H1 (cell line): ENCODE data around the gene COL25A1. TPM values are rescaled to one million over a fixed set of nuclear protein-coding genes. Genes with fewer than 3 reads are reported as not detected.

Experiments
- ATF3 ChIP-seq: IDR thresholded peaks from 2 replicates; pipeline ENCODE4 v1.6.1; 2011; ENCODE audit warnings: low read depth, mild to moderate bottlenecking, low read length; ENCODE audit not compliant: insufficient read depth
- BCL11A ChIP-seq, 2 experiments: IDR thresholded peaks; one replicate each; pipeline ENCODE4 v1.6.1; 2011; ENCODE audit warnings: low read depth in 2 of 2, low read length in 2 of 2, mild to moderate bottlenecking in 2 of 2
- CBX5 ChIP-seq: fragments of 300-800, 300-1000 bp; sonication (generic); IDR thresholded peaks from 2 replicates; pipeline ENCODE4 v1.7.1; 2016; ENCODE audit warnings: antibody characterized with exemption, low read length, low read depth
- CHD2 ChIP-seq: IDR thresholded peaks from 2 replicates; pipeline ENCODE4 v1.6.1; 2012; ENCODE audit warnings: low read length, improper control_type of control experiment
- CHD7 ChIP-seq: fragments of 300-600 bp; sonication (generic); IDR thresholded peaks from 2 replicates; pipeline ENCODE4 v1.7.1; 2012; ENCODE audit warnings: low read length, moderate library complexity, mild to moderate bottlenecking, inconsistent platforms; ENCODE audit not compliant: insufficient replicate concordance
- E2F6 ChIP-seq: IDR thresholded peaks from 2 replicates; pipeline ENCODE4 v1.6.1; 2012; ENCODE audit warnings: inconsistent platforms
- FOSL1 ChIP-seq: IDR thresholded peaks from 2 replicates; pipeline ENCODE4 v1.6.1; 2011; ENCODE audit warnings: mild to moderate bottlenecking, low read depth, low read length, moderate library complexity; ENCODE audit not compliant: insufficient read depth
- PHF8 ChIP-seq: fragments of 200-600 bp; sonication (generic); conservative IDR thresholded peaks from 2 replicates; pipeline ENCODE4 v1.7.1; 2012; ENCODE audit warnings: low read depth, mild to moderate bottlenecking, inconsistent platforms, low read length, moderate library complexity
- POLR2AphosphoS5 ChIP-seq: IDR thresholded peaks from 2 replicates; pipeline ENCODE4 v1.6.1; 2011; ENCODE audit warnings: low read depth, low read length
- RBBP5 ChIP-seq: IDR thresholded peaks from 2 replicates; pipeline ENCODE4 v1.7.1; 2012; ENCODE audit warnings: low read depth, mild to moderate bottlenecking, inconsistent platforms, low read length, moderate library complexity, borderline replicate concordance
- SP4 ChIP-seq: IDR thresholded peaks from 2 replicates; pipeline ENCODE4 v1.6.1; 2012; ENCODE audit warnings: low read length, inconsistent platforms
- polyA plus RNA-seq, 7 experiments: library from polyadenylated mRNA; depleted of rRNA in 3 of 7; stranded (reverse) in 5 of 7; unstranded in 2 of 7; fragments of >200 nt in 5 of 7; fragments of 200-250 nt in 2 of 7; gene quantifications; 1 replicate in 5 of 7; 2 replicates in 1 of 7; 4 replicates in 1 of 7; pipeline versions ENCODE4 v1.2.1 to v1.2.3, GENCODE V29; 2011 to 2013; ENCODE audit warnings: missing spikeins in 2 of 7, mixed read lengths in 2 of 7
- total RNA-seq: library from RNA; stranded (reverse); fragmentation: NEBNext Ultra II Directional; extraction: Animal tissue kit (Norgen Biotek cat#: 25700); gene quantifications from 2 replicates; pipeline ENCODE4 v1.2.1, GENCODE V29; 2021

COL25A1 gene
- total and polyA plus RNA-seq, 2 of the 8 experiments (the other 6 are each of a cell fraction or from before 2014, with no cell fraction given): 1.1 to 8.3 TPM

- TF ChIP-seq CHD7 (no peak), CHD2 (no peak), PHF8 (no peak), CBX5 (no peak), E2F6 (no peak), BCL11A (IDR thresholded peaks at IDR 0.05; ENCODE audit: low read depth in 2 of 2, low read length in 2 of 2) (no peak), POLR2AphosphoS5 (no peak), RBBP5 (no peak), FOSL1 (no peak), ATF3 (no peak), SP4 (no peak)
- TF ChIP-seq, all 59 proteins: peak for 0
Observed at GRCh38 chr4:109015413-109015810, 287.0 kb downstream of the COL25A1 start (continued).
